ENCODE data around the gene BAZ1A. TPM values are rescaled to one million over a fixed set of nuclear protein-coding genes. Genes with fewer than 3 reads are reported as not detected.
A peak's percentile ranks its signal among the peaks of the same experiment; 100 is the strongest.

BAZ1A gene
- total RNA-seq, 1 experiment from 2014 or later: 17.8 TPM

DNA sequence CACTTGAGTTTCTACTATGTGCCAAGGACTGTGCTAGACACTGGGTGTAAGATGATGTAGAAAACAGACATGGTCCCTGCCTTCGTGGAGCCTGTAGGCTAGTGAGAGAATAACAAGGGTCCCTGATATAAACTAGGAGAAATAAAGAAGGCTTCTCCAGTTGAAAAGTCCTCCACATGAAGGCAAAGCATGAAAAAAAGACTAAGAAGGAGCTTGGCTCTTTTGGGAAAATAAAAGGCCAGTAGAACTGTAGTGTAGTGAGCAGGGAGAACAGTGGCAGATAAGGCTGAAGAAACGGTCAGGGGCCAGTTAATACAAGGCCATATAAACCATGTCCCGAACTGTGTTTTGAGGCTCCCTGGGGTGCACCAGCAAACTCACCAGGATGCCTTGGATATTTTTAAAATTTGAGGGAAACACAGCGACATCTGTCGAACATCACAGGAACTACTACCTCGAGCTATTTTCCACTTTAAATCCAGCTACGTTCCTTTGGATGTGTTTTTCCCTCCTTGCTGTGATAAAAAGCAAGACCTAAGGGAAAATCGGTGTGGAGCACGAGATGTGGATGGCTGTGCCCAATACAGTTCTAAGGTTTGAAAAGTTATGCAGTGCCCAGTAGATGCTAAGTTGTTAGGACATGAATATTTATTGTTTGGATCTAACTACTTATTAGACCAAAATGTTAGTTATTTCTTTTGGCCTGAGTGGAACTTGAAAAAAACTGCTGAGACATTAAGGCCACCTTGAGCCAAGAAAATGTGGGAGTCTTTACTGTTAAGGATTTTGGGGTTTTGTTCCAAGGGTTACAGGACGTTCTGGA, 152.2 kb downstream of the BAZ1A start:
- no peak overlapping the region for H3K18ac ChIP-seq (ENCODE audit: insufficient read length, low read depth, low read length)
- H3K79me1 ChIP-seq (ENCODE audit: insufficient read depth, low read depth, low read length, poor library complexity, severe bottlenecking): no peaks in the 10 kb centered on the region
- H3K9ac ChIP-seq (ENCODE audit: extremely low read depth, insufficient read length, low read length): no peak overlapping the region
- no peaks in the 10 kb centered on the region for H3K4me1 ChIP-seq (ENCODE audit: insufficient read depth, low read length)
- no peaks in the 10 kb centered on the region for H3K9me3 Mint-ChIP-seq
- no peak overlapping the region for H3K14ac ChIP-seq (ENCODE audit: insufficient read depth, low read length)
- H3K27ac Mint-ChIP-seq: peak overlapping the region in 1 of 3 experiments; percentile 40; a peak in 2 of 7 replicates
- H3K27me3 Mint-ChIP-seq (ENCODE audit: low read depth): no peaks in the 10 kb centered on the region
- peaks cover 7% of the 10 kb centered on the region in 2 experiments for H3K4me1 Mint-ChIP-seq
- no peak overlapping the region for H2BK15ac ChIP-seq (ENCODE audit: low read depth, low read length)
- no peak overlapping the region for H3K23ac ChIP-seq (ENCODE audit: insufficient read length, low read depth, low read length)
- H3K23me2 ChIP-seq (ENCODE audit: insufficient read length, low read depth, low read length, poor library complexity, severe bottlenecking): no peaks in the 10 kb centered on the region
- no peak overlapping the region for H3T11ph ChIP-seq (ENCODE audit: low read length)
- H3K36me3 Mint-ChIP-seq (ENCODE audit: insufficient read depth in 1 of 3, low read depth in 3 of 3): no peaks in the 10 kb centered on the region
- no peaks in the 10 kb centered on the region for H4K20me1 ChIP-seq (ENCODE audit: control insufficient read depth, insufficient read depth, insufficient read length)
- no peak overlapping the region for H2BK120ac ChIP-seq (ENCODE audit: low read depth, low read length, poor library complexity, severe bottlenecking)
- no CpG with 5 or more reads among the region's 10 CpGs for WGBS (ENCODE audit: extremely low coverage, insufficient read length, low lambda C conversion rate)
- H4K8ac ChIP-seq (replicated peaks; ENCODE audit: insufficient read length, low read depth, low read length): no peak overlapping the region
- no peak overlapping the region for H3K4ac ChIP-seq (ENCODE audit: low read depth, low read length)
- H2BK20ac ChIP-seq (ENCODE audit: low read depth, low read length, poor library complexity, severe bottlenecking): no peak overlapping the region
- no peak overlapping the region for H4K5ac ChIP-seq (ENCODE audit: insufficient read length, low read depth, low read length)
- no peak overlapping the region for H3K4me3 Mint-ChIP-seq
- H3K27ac ChIP-seq (ENCODE audit: insufficient read length, low read depth, low read length): no peak overlapping the region
- no peak overlapping the region for H2AK5ac ChIP-seq (ENCODE audit: insufficient read length, low read length)
- H3K56ac ChIP-seq (ENCODE audit: insufficient read length, low read depth, low read length): no peak overlapping the region
- H3K79me2 ChIP-seq (ENCODE audit: insufficient read depth, low read length): no peaks in the 10 kb centered on the region
- H3K9me3 ChIP-seq (ENCODE audit: control insufficient read depth, low read depth, low read length): no peaks in the 10 kb centered on the region
- DNase-seq: peak; percentile 41
- H3K27me3 ChIP-seq (ENCODE audit: insufficient read depth, low read length): no peaks in the 10 kb centered on the region
- no peak overlapping the region for H4K91ac ChIP-seq (ENCODE audit: insufficient read length, low read depth, low read length)
- TF ChIP-seq, protein P1, sequence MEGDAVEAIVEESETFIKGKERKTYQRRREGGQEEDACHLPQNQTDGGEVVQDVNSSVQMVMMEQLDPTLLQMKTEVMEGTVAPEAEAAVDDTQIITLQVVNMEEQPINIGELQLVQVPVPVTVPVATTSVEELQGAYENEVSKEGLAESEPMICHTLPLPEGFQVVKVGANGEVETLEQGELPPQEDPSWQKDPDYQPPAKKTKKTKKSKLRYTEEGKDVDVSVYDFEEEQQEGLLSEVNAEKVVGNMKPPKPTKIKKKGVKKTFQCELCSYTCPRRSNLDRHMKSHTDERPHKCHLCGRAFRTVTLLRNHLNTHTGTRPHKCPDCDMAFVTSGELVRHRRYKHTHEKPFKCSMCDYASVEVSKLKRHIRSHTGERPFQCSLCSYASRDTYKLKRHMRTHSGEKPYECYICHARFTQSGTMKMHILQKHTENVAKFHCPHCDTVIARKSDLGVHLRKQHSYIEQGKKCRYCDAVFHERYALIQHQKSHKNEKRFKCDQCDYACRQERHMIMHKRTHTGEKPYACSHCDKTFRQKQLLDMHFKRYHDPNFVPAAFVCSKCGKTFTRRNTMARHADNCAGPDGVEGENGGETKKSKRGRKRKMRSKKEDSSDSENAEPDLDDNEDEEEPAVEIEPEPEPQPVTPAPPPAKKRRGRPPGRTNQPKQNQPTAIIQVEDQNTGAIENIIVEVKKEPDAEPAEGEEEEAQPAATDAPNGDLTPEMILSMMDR (conservative IDR thresholded peaks at IDR 0.05): peak; percentile 84
- no peak overlapping the region for H3K4me2 ChIP-seq (ENCODE audit: insufficient read depth, insufficient read length, low read length)
- H2AFZ ChIP-seq (ENCODE audit: low read length): no peak overlapping the region
- H2BK5ac ChIP-seq (ENCODE audit: insufficient read length, low read length): no peak overlapping the region
- no peak overlapping the region for H2BK12ac ChIP-seq (ENCODE audit: insufficient read length, low read depth, low read length)
